GM19351 (cell line): ENCODE data around the gene IFFO2.
"Not testable (repeated sequence)": the region's sequence is repeated elsewhere in the genome, so short reads cannot be mapped to it uniquely, and the experiment has no call there.

ENCODE experiments used
- ATAC-seq: cut with Tn5 transposase; IDR thresholded peaks from one replicate; pipeline ENCODE4 v1.9.1; 2021; ENCODE audit warnings: mild to moderate bottlenecking, moderate library complexity; ENCODE audit not compliant: unreplicated experiment

IFFO2 gene

GRCh38 chr1:18900303-18900841, 56.1 kb downstream of the IFFO2 start:
- ATAC-seq: no peak

DNA sequence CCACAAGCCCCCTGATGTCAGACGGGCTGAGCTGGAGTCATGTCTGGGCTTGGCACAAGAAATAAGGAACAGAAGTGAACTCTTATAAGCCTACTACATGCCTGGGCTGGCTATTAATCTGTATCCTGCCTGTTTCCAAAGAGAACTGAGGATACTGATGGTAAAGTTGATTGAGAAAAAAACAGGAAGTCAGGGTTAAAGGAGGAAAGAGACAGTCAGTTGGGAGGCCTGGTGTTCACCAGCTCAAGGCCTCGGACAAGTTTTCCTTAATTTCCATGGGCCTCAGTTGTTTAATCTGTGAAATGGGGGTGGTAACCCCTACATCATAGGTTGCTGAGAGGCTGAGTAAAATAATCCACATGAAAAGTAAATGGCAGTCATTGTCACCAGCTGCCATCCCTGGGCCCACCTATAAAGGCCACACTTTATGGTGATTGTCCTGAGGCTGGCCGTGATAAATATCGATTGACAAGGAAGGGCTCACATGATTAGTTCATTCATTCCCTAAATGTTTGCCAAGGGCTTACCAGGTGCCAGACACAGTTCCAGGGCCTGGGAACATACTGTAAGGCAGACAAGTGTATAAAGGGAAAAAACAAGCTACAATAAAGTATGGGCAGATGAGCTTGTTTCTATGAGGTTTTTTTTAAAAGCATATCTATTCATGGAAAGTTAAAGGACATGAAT, 57.0 kb downstream of the IFFO2 start:
- ATAC-seq: no peak

GRCh38 chr1:18898567-18898966, 57.9 kb downstream of the IFFO2 start:
- ATAC-seq: no peak

DNA sequence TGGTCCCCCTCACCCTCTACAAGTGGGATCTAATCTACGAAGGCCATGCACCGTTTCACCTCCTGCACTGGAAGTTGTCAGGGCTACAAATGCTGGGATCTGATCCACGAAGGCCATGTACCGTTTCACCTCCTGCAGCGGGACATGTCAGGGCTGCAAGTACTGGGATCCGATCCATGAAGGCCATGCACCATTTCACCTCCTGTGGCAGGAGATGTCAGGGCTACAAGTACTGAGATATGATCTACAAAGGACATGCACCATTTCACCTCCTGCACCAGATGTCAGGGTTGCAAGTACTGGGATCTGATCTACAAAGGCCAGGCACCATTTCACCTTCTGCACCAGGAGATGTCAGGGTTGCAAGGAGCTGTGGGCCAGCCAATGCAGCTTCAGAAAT, 61.2 kb downstream of the IFFO2 start:
- no peak for ATAC-seq

DNA sequence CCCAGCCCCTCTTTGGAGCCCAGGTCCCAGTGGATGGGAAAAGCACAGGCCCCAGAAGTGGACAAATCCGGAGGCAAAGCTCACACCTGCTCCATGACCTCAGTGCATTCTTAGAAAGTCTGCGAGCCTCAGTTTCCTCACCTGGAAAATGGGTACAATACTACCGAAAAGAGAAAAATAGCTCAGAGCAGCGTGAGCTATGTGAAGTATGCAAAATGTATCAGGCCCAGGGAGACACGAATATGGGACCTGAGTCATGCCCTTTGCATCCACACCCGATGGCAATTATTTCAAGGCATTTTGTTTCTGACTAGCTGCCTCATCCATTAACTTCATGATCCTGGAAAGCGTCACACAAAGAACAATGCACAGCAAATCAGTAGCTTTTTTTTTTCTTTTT, 63.4 kb downstream of the IFFO2 start:
- no peak for ATAC-seq

DNA sequence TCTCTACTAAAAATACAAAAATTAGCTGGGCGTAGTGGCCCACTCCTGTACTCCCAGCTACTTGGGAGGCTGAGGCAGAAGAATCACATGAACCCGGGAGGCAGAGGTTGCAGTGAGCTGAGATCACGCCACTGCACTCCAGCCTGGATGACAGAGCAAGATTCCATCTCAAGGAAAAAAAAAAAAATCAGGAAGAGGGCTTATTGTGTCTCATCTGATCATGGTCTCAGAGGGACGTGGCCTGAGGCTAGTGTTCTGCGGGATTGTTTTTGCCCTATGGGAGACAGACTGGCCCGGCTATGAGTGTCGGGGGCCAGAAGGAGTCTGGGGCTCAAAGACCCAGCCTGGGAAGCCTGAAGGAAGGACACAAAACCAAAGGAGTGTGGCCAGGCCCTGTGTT, 64.6 kb downstream of the IFFO2 start:
- ATAC-seq: not testable (repeated sequence)

DNA sequence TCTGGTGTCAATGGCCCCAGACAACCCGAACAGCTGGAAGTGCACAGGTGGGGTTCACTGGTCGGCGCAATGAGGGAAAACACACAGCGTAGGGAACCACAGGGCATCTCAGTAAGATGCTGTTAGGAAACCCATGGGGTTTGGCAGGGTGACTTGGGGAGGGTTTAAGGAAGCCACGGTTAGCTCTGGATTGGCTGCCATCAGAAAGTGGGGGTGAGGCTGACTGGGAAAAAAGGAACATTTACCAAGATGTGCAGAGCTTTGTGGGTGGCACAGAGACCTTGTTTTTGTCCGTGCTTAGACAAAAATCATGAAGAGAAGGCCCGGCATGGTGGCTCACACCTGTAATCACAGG, 65.1 kb downstream of the IFFO2 start:
- no peak for ATAC-seq

DNA sequence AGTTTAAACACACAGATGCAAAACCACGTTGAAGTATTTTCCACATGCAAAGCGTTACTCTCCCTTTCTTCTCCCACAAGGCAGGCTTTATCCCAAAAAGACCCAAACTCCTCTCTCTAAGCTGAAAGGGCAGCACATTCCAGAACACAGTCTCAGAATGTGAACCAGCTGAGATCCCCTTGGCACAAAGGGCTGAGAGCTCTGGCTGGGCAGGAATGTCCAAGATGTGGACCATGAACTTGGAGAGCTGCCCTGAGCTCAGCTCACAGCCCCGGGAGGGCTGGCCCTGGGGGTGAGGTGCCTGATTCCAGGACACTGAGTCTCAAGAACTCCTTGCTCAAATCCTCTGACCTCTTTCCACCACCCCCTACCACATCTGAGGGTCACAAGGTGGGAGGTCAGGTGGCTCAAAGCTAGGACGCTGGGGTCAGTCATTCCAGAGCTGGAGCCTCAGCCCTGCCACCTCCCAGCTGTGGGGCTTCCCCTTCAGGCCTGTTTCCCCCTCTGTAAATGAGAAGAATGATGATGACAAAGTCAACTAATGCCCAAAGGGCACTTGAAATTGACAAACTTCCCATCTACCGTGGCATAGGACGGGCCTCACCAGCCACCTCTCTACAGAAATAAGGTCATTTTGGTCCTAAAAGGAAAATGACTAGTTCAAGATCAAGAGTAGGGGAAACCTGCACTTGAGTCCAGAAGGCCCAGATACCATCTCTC, 65.6 kb downstream of the IFFO2 start:
- ATAC-seq: no peak

- no peak for ATAC-seq
These were observed 70.5 kb downstream of the IFFO2 start for GRCh38 chr1:18886003-18886335.

DNA sequence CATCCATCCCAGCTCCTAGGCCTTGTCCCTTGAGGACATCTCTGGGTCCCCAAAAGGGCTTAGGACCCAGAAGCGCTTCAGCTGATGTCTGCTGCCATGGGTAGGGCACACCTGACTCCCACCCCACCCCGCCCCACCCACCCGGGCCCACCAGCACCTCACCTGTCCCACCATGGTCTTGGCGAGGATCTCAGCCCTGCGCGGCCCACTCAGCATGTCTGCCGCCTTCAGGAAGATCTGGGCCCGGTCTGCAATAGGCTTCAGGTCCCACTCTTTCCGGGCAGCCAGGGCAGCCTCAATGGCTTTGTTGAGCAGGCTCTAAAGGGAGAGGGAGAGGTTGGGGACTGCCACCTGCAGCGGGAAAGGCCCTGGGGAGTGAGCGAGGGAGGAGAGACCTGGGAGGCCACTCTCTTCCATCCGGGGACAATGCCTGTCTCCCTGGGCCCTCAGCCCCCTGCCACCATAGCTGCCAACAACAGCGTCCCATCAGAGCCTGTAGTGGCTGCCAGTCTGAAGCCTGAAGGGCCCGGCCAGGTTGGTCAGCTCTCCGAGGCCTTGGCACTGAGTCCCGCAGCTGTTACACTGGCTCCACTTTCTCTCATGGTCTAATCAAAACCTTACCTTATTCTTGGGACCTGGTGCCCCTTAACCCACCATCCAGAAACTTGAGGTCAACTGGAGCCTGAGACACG, 71.0 kb downstream of the IFFO2 start:
- no peak for ATAC-seq

- no peak for ATAC-seq
These were observed 71.7 kb downstream of the IFFO2 start for GRCh38 chr1:18884727-18885126.

DNA sequence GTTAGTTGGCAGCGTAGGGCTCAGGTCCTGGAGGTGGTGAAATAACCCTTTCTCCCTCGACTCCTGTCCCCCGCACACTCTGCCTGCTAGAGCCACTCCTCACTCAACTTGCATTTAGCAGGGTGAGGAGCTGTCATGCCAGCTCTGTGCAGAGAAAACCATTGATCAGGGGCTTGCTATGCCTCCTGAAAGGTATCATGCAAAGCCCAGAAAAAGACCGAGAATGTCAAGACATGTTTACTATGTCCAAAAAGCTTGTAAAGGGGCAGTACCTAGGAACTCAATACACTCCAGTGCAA, 72.1 kb downstream of the IFFO2 start:
- no peak for ATAC-seq

- ATAC-seq: no peak
These were observed 72.6 kb downstream of the IFFO2 start for GRCh38 chr1:18883636-18884418.

- ATAC-seq: no peak
These were observed 73.4 kb downstream of the IFFO2 start for GRCh38 chr1:18883079-18883478.

DNA sequence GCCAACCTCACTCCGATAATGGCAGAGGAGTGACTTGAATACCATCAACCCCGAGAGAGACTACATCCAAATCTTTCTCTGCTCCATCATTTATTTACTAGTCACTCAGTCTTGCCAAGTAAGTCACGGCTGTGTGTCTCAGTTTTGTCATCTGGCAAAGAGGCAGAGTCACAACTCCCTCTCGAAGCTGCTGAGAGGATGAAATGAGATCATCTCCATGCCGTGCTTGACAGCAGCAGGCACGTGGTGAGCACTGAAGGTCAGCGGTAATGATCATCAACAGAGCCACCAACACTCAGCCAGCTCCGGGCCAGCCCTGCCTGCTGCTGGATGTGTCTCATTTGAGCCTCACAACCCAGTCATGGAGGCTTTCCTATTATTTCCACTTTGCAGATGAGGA, 74.0 kb downstream of the IFFO2 start:
- no peak for ATAC-seq

DNA sequence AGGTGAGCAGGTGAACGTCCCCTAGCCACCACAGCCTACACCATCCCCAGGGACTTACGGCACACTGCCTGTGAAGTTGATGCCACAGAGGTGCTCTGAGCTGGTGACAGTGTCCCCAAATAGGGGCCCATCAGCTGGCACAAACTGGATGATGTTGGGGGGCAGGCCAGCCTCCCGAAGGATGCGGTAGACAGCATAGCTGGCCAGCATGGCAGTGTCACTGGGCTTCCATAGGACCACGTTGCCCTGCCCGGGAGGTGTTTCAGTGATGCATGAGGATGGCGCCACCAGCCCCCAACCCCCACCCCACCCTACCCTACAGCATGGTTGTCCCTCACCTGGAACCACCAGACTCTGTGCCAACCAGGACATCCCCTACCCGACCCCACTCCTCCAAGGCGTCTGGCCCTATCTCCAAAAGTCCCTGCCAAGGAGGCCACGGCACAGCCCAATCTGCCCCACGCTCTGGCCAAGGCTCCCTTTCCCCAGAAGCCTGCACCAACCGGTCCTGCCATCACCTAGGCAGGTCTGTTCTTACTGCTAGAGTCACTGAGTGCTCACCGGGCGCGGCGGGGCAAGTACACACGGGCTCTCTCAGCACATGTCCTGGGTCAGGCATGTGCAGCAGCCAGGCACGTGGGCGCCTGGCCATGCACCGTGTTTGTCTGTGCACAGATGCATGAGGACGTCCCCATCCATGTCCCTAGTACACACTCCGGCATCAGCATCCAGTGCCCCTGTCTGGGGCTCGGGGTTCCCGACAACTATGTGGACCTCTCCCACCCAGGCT, 74.6 kb downstream of the IFFO2 start:
- ATAC-seq: no peak

GRCh38 chr1:18881164-18881563, 75.3 kb downstream of the IFFO2 start:
- ATAC-seq: no peak

DNA sequence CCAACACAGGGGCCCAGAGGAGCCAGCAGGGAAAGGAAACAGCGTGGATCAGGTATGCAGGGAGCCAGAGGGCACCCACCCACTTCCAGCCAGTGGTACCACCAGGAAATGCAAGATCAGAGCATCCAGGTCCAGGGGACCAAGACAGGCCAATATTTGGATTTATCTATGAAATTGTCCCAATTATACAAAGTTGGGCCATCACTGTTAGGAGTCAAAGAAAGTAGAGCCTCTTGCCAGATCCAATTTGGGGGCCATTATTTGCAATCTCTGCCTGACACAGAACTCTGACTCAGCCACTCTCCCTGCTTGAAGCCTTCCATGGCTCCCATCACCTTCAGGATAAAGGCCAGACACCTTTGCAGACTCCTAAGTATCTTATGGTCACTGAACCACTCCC, 75.9 kb downstream of the IFFO2 start:
- no peak for ATAC-seq

DNA sequence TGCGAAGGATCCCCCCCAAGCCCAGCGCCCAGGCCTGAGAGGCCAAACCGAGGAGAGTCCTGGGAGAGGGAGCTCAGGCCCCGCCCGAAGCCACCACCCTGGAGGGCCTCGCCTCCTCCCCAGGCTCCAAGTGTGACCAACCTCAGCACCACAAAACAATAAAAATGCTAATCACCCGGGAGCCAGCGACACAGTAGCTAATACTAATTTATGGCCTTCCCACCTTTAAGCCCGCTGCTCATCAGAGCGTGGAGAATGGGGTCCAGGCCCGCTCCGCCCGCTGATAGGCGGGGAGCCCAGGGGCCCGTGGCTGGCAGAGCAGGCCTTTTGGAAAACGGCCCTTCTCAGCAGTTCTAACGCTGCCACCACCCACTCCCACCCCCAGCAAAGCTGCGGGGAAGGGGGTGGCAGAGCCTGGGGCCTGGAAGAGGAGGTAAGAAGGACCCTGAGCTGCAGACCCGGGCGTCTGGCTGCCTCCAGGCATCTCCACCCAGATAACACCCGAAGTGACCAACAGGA, 76.6 kb downstream of the IFFO2 start:
- ATAC-seq: no peak

DNA sequence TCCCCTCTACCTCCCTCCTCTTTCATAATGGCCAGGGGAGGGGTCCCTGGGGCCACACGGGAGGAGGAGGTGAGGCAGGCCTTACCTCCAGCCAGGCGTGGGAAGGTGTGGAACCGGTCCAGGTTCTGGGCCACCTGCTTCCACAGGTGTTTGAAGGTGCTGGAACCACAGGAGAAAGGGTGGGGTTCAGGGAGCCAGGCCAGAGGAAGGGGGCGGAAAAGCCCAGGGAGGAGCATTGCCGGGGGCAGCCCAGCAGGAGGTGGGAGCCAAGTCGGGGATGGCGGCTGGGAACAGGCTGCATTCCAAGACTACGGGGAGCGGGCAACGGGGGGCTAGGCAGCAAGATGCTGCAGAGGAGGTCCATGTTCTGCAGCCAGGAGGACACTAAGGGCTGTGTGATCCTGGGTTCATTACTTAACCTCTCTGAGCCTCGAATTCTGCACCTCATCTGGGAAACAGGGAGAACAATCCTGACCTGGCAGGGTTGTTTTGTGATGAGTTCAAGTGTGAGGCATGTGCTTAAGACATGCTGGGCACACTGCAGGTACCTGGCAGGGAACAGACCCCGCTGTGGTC, 77.2 kb downstream of the IFFO2 start:
- ATAC-seq: no peak
